ENCODE results near the gene RAB11FIP4.
"Not testable (repeated sequence)": the region's sequence is repeated elsewhere in the genome, so short reads cannot be mapped to it uniquely, and the experiment has no call there.

- TF ChIP-seq CTCF (IDR thresholded peaks at IDR 0.05); ZFX (IDR thresholded peaks at IDR 0.05; ENCODE audit: borderline replicate concordance): not testable (repeated sequence)
Measured at GRCh38 chr17:31442856-31443255, 51.4 kb downstream of the RAB11FIP4 start.

Data from 22Rv1 (cell line).